ENCODE measurements around the gene ARSK.

ARSK gene

DNA sequence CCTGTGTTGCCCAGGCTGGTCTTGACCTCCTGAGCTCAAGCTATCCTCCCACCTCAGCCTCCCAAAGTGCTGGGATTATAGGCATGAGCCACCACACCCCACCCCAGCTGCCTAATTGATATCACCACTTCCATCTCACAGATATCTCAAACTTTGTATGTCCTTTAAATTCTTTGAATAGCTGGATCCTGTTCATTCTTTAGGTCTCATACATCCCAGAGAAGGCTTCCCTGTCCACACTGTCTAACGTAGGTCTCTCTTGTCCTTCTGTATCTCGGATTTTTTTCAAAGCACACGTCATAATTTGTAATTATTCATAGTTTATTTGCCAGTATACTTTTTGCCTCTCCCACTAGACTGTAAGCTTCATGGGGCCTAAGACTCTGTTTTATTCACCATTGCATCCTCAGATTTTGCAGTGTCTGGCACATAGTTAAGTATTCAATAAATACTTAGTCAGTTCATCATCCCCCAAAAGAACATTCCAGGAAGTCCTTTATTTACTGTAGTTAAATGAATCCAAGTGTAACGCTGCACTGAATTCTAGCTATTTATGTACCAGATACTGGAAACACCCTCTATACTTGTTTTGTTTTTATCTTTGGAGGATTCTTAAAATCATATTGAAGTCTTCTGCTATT, 10.5 kb downstream of the ARSK start:
- DNase-seq, result no peak

DNA sequence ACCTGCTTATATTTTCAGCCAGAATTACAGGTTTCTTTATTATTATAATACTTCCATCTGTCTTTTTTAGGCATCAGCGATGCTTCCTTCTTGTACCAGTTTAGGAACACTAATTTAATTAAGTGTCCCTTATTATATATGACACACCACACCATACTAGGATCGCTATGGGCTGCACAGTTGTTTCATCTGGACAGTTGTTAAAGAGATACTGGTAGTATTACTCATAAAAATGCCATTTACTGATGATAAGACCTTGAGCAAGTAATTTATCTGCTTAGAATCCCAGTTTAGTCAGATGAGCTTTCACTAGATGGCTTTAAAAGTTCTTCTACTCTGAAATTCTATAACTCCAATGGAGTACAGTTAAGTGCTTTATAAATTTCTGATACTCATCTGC, 17.1 kb downstream of the ARSK start:
- no peak for DNase-seq

DNA sequence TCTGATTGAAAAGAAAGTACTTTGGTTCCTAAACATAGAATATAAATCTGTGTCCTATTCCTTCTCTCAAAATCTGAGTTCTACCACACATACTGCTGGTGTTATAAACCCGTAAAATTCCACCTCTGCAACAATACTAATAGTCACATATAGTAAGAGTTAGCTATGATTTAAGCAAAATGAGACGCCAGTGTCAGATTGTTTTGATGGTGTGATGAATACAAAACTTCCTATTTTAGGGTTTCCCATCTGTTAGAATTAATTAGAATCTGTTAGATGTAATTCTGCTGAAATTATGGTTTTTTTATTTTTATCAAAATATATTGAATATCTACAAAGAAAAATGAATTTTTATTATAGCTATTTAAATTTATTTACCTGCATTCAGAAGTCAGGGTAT, 26.7 kb downstream of the ARSK start:
- no peak for DNase-seq

DNA sequence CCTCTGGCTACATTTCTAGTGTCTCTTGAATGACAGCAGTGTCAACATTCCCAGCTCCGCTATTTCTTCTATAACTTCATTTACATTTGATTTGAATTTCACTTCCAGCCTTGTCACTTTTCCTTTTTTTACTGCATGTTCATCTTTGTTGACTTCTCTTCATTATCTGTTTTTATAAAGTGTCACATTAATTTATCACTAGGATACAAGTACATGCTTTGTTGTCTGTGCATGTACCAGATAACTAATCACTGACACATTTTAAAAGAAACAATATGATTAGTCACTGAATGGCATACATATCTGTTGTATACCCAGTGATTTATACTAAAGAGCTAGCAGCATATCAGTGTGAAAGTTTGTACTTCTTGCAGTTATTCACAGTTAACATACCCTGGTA, 29.1 kb downstream of the ARSK start:
- no peak for DNase-seq

DNA sequence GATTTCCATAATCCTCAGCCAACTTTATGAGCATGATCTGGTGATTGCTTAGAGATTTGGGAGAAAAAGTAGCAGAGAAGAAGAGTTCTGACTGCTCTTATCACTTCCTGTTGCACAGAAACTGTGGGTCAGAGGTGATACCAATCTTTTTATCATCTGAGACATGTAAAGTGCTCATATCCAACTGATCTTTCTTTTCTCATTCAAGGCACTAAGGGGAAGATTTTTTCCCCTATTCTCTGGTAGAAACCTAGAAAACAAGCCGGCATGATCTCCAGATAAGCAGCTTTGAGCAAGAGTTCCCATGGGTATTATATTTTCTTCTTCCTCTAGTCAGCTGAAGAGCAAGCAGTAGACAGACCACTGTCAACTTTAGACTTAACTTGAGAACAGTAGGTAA, 36.0 kb downstream of the ARSK start:
- no peak for DNase-seq

DNA sequence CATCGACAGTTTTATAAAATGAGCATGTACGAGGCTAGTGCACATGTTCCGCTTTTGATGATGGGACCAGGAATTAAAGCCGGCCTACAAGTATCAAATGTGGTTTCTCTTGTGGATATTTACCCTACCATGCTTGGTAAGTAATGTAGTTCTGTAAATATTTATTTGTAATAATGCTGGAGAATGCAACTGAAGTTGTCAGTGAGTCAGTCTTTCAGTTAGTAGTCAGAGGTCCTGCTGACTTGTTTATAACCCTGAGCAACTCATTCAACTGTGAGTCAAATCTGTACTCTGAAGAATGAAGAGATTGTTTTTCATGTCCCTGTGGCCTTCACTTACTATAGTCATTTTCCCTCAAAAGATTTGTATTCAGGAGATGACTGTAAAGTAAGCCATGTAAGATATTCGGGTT, 36.6 kb downstream of the ARSK start:
- DNase-seq, result no peak

DNA sequence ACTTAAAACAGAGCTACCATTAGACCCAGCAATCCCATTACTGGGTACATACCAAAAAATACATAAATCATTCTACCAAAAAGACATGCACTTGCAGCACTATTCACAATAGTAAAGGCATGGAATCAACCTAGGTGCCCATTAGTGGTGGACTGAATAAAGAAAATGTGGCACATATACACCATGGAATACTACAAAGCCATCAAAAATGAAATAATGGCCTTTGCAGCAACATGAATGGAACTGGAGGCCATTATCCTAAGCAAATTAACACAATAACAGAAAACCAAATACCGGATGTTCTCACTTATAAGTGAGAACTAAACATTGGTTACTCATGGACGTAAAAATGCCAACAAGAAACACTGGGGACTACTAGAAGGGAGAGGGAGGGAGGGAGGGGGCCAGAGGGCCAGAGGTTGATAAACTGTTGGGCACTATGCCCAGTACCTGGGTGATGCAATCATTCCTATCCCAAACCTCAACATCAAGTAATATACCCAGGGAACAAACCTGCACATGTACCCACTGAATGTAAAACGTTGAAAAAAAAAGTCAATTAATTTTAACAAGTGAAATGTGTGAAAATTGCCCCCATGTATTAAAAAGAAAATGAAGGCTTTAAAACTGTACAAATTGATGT, 40.5 kb downstream of the ARSK start:
- DNase-seq, result no peak

DNA sequence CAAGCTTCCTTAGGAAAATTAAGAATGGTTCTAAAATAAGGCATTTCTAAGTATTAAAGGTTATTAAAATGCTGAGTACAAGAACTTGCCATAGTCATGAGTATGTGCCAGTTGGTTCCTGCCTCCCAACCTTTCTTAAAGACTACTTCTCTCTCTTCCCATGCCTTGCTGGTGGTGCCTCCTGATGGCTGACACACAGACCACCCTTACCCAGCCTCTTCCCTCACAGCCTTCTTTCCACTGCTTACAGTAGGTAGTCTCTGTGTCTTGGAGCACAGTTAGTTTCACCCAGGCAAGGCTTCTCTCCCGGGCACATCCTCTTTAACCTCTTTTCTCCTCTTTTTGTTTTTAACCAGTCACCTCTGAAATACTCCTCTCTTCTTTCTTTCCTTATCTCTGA, 44.4 kb downstream of the ARSK start:
- no peak for DNase-seq

DNA sequence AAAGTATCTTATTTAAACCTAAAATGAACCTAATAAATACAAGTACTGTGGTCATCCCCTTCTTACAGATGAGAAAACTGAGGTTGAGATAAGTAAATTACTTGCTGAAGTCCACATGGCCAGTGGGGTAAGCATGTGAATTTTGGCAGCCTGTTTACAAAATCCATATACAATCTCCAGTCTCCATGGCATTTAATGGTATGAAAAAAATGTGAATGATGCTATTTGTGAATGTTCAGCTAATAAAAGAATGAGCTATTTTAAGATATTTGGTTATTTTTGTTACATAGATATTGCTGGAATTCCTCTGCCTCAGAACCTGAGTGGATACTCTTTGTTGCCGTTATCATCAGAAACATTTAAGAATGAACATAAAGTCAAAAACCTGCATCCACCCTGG, 45.7 kb downstream of the ARSK start:
- DNase-seq, result no peak

DNA sequence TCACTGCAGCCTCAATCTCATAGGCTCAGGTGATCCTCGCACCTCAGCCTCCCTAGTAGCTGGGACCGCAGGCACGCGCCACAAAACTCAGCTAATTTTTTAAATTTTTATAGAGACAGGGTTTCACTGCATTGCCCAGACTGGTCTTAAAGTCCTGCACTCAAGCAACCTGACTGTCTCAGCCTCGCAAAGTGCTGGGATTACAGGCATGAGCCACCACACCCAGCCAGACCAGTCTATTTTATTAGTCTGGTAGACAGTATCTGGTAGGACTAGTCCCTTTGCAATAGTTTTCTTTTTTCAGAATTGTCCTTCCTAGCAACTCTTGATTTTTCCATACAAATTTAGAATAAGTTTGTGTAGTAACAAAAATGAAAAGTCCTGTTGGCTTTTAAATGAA, 50.9 kb downstream of the ARSK start:
- no peak for DNase-seq

DNA sequence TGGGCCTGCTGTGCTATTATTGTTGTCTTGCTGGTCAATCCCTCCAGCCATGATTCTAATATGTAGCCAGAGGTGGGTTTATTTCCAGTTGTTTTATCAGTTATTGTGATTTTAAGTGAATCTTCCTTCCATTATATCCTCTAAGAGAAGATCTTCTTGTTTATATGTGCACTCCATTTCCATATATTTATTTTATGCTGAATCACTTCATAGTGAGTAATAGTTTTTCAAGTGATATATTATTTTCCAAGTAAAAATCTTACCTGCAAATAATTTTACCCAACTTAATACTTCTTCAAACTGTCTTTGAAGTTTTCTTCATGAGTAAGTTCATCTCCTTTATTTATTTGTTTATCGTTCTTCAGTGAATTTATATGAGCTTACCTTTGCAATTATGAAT, 51.5 kb downstream of the ARSK start:
- DNase-seq, result no peak

DNA sequence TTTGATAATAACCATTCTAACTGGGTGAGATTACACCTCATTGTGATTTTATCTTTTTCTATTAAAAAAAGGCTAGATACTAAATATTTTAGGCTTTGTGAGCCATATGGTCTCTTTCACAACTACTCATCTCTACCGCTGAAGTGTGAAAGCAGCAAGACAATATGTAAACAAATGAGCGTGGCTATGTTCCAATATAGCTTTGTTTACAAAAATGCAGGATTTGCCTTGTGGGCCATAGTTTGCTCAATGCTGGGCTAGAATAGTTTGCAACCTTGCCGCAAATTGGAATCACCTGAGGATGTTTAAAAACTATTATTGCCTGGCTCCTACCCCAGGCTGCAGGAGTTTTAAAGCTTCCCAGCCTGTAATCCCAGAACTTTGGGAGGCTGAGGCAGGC, 54.8 kb downstream of the ARSK start:
- no peak for DNase-seq

DNA sequence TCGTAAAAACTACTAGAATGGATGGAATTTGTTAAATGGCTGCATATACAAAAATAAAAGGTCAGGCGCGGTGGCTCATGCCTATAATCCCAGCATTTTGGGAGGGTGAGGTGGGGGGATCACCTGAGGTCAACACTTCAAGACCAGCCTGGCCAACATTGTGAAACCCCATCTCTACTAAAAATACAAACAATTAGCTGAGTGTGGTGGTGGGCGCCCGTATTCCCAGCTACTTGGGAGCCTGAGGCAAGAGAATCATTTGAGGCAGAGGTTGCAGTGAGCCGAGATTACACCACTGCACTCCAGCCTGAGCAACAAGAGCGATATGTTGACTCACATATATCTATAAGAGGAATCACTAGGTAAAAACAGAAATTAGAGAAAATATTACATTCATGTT, 55.6 kb downstream of the ARSK start:
- DNase-seq, result peak; percentile 24

DNA sequence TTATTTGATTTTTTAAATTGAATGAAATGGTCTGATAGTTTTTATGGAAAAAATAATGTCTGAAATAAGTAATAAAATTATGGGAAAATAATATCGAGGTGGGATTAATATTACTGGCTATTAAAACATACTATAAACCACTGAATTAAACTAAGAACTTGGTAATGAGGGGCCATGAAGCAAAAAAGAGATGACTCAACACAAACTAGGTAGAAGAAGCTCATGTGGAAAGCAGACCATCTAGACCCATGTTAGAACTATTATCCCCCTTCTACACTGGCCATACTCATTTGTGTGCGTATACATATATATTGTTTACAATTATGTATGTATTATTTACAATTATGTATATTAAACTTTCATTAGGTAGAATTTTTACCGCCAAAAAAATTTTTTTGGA, 56.5 kb downstream of the ARSK start:
- DNase-seq, result no peak

DNA sequence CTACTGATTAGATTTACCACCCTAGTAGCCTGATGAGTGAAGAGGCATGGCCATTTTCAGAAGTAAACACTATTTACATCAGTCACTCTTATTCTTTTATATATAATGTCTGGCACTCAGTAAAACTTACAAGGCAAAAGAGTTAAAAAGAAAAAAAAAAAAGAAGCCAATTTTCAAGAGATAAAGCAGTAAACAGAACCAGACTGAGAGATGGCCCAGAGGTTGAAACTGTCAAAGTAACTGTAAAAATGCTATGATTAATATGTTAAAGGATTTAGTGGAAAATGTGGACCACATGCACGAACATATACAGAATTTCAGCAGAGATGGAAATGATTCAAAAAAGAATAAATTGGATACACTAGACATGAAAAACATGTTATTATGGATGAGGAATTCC, 58.6 kb downstream of the ARSK start:
- DNase-seq, result no peak

DNA sequence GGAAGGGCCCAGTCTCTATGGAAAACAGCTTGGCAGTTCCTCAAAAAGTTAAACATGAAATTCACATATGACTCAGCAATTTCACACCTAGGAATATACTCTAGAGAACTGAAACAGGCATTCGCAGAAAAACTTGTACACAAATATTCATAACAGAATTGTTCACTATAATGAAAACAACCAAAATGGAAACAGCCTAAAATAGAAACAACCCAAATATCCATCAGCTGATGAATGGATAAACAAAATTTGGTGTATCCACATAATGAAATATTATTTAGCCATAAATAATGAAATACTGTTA, 60.2 kb downstream of the ARSK start:
- no peak for DNase-seq

DNA sequence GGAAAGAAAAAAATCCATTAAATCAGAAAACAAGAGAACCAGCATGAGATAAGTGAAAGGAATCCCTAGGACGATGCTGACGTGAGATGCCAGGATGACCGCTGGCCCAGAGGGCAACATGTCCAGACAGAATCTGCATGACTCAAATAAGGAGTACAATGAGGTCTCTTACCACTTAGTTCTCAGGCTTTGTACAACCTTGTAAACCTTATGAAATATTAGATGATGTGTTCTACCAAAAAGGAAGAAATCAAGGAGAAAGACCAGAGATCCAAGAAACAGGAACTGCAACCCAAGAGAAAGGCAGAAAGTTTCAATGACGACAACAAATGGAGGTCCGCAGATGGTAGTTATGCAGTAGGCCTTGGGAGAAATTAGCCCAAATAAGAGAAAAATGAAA, 62.2 kb downstream of the ARSK start:
- no peak for DNase-seq

DNA sequence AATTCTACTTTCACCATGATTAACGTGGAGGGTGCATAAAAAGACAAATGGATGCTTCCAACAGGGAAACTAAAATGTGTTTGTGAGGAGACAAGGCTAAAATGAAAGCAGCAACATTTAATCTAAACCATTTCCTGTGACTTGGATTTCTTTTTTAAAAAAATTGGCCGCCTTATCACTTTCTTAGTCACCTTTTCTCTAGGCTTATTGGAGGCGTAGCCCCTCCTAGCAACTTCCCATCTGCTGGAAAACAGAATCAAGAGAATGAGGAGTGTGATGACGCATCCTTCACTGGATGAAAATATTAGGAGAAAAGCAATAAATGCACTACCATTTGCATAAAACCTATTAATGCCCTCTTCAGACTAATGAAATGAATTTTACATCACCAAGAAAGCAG, 64.2 kb downstream of the ARSK start:
- no peak for DNase-seq

DNA sequence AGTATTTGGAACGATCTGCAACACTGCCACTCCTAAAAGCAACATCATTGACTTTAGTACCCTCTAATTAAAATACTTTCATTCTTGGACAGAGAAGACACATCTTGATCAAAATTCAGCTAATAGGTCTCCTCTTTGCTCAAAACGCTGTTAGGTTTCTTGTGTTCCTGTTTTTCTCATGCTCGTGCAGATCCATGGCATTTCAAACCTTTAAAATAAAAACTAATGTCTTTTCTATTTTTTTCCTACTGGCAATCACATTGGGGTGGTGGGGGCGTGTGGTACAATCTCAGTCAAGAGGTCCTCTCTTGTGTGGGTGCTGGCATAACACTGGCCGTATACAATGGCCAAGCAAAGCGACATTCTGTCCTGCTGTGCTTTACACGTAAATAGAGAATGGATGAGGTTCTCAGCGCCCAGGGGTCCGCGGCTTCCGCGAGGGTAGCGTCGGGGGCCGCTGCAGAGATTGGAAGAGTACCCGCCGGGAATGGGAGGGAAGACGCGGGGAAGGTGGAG, 64.7 kb downstream of the ARSK start:
- DNase-seq, result no peak

DNA sequence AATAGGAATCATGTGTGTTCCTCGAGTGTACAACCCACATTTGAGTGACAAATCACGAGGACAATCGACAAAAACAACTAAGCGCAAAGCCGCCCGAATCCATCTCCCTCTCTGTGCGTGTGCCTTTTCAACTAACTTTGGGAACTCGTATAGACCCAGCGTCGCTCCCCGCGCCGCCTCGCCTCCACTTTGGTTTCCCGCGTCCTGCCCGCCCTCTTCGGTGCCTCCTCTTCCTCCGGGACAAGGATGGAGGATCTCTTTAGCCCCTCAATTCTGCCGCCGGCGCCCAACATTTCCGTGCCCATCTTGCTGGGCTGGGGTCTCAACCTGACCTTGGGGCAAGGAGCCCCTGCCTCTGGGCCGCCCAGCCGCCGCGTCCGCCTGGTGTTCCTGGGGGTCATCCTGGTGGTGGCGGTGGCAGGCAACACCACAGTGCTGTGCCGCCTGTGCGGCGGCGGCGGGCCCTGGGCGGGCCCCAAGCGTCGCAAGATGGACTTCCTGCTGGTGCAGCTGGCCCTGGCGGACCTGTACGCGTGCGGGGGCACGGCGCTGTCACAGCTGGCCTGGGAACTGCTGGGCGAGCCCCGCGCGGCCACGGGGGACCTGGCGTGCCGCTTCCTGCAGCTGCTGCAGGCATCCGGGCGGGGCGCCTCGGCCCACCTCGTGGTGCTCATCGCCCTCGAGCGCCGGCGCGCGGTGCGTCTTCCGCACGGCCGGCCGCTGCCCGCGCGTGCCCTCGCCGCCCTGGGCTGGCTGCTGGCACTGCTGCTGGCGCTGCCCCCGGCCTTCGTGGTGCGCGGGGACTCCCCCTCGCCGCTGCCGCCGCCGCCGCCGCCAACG, 65.3 kb downstream of the ARSK start, which contains the start of gene GPR150:
Gene GPR150 (plus strand): TSS at position 58 of the 840 bp plus-strand sequence. CDS start 189 bp downstream, at position 247.
- no peak for DNase-seq

DNA sequence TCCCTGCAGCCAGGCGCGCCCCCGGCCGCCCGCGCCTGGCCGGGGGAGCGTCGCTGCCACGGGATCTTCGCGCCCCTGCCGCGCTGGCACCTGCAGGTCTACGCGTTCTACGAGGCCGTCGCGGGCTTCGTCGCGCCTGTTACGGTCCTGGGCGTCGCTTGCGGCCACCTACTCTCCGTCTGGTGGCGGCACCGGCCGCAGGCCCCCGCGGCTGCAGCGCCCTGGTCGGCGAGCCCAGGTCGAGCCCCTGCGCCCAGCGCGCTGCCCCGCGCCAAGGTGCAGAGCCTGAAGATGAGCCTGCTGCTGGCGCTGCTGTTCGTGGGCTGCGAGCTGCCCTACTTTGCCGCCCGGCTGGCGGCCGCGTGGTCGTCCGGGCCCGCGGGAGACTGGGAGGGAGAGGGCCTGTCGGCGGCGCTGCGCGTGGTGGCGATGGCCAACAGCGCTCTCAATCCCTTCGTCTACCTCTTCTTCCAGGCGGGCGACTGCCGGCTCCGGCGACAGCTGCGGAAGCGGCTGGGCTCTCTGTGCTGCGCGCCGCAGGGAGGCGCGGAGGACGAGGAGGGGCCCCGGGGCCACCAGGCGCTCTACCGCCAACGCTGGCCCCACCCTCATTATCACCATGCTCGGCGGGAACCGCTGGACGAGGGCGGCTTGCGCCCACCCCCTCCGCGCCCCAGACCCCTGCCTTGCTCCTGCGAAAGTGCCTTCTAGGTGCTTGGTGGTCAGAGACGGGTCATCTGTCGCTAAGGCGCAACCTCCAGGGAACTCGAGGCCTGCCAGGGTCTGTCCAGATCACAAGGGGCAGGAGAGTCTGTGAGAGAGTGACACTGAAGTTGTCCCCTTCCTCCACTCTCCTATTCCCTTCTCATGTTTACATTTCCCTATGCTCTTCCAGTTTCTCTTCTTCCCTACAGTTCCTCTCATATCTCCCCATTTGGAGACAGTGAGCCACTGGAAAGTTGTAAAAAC, 66.3 kb downstream of the ARSK start:
- DNase-seq, result peak; percentile 4

DNA sequence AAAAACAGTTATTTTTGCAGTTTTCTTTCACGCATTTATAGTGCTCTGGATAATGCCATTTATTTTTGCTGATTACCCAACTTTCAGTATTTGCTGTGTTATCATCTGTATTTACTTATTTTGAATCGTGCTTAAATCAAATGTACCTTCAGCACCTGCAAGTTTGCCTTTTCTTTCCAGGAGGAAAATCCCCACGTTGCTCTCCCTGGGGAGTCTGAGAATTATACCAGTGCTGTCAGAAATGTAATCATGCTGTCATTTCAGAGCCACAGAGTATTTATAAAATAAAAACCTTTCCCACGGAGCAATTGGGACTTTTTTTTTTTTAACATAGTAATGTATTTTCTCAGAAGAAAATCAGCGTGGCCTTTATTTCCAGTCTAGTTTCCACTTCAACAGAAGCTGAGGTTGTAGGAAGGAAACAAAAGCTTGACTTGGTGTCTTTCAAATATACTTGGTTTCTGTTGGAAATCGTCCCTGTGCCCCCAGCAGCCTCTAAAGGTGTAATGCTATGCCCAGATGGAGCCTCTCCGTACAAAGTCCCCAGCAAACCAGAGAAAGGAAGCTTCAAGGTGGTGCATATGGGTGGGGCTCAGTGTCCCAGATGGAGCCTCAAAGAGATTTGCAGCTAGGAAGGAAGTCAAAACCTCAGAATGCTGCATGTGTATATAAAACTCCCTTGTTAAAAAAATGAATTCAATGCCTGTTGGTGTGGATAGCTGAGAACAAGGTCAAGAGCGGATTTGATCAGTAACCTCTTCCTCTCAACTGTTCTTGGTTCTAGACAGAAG, 67.1 kb downstream of the ARSK start:
- DNase-seq, result no peak
